Measurements from ENCODE around the gene IRF2BP2.
A peak's percentile ranks its signal among the peaks of the same experiment; 100 is the strongest.

Gene IRF2BP2

DNA sequence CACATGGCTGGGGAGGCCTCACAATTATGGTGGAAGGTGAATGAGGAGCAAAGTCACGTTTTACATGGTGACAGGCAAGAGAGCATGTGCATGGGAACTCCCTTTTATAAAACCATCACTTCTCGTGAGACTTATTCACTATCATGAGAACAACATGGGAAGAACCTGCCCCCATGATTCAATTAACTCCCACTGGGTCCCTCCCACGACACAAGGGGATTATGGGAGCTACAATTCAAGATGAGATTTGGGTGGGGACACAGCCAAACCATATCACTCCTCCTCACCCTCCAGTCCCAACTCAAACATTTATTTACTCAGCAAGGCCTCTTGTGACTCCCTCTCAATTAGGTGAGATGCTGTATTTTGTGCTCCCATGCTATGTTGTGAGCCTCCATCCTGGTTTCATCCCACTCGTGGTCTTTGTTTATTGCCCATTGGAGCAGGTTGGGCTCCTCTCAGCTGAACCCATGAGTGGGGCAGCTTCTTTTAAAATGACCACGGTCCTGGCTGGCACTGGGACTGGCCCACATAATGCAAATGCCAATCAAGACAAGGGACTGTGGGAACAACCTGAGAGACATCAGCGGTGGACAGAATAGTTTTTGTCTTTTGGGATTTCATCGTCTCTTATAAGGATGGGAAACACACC, 28.8 kb downstream of the IRF2BP2 start:
- no peak for DNase-seq

DNA sequence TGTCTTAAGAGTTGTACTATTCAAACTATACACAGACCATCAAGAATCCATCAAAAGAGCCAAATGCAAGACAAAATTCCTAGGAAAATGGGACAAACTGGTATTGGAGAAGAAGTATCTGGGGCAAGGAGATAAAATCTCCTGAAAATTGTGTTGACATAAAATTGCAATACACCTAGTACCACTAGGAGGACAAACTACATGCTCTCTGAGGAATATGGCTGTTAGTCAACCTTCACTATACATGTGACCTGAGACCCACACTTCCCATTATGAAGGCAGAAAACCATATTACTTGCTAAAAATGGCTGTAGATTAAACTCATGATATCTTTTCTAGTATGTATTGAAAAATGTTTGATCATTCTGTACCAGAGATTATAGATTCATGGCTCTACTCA, 30.0 kb downstream of the IRF2BP2 start:
- DNase-seq = peak; percentile 71 to 79

DNA sequence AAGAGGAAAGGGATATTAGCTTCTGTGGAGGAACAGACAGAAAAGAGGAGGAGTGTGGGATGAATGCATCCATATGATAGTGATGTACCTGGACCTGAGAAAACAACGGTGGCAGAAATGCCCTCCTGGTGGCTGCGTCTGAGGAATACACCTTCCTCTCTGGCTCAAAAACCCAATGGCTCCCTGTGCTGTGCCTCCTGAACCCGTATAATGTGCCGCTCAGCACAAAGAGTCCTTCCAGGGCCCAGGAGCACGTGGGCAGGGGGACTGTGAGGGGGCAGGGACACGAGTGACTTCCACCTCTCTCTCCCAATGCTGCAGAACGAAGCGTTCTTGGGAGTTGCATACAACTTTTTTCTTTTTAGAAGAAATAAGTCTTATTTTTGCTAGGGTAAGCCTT, 31.2 kb downstream of the IRF2BP2 start:
- DNase-seq = no peak

DNA sequence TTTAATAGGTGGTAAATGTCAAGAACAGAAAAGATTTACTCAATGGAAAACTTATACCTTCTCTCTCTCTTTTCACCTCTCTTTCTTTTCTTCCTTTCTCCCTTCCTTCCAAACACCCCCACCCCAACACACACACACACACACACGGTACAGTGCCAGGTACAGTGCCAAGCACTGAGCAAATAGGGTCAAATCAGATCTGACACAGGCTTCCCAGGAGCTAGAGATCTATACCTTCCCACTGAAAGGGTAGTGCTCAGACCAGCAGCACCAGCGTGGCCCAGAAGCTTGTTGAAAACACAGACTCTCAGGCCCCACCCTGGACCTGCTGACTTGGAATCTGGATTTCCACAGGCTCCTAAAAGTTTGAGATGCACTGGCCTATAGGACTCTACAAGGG, 31.9 kb downstream of the IRF2BP2 start:
- no peak for DNase-seq

DNA sequence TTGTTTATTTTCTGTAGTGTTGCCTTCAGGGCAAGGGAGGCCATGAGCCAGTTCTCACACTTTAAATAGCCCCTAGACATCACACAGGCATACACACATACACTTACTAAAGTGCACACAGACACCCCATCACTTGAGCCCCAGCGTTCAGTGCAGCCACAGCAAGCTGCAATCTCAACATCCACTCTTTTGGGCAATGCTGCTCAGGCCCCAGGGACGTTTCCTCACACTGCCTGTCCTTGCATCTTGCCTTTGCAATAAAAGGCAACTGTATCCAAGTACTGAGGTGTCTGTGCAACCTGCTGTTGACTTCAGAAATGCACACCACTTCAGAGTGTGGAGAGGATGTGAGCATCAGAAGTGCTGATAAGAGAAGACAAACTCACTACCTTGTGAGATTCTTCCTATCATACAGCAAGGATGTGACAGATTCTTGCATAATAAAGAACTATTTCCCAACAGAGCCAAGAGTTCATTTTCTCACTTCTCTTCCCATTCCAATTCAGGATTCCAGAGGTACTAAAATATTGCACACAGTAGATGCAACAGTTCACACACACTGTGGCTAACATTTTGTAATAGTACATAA, 36.2 kb downstream of the IRF2BP2 start:
- DNase-seq = peak; percentile 9 to 23

DNA sequence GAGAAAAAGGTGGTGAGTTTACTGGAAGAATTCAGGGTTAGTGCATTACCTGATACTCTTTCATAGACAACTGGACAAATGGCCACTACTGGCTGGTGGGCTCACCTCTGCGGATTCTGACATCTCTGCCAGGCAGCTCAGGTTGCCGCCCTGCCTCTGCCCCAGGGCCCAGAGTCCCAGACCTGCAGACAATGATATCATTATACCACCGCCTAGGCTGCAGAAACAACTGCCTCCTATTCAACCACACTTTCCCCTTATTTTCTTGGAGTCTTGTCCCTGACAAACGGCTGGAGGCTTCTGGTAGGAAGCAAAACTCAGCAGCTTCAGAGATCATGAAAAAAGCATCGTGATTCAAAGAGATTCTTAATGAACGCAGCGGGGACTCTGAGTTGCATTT, 37.0 kb downstream of the IRF2BP2 start:
- no peak for DNase-seq

DNA sequence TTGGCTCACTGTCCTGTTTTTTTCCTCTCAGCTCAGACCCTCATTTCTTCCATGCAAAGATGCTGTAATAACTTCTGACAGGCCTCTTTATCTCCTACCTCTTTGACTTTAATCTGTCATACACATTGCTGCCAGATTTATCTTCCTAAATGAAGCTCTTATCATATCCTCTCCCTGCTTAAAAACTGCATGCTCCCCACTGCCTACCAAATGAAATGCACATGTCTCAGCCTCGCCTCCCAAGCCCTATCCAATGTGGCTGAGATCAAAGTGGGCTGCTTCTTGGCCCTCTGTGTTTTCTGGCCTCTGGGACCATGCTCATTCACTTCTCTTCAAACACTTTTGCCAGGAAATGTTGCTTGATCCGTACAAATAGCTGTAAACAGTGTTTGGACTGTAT, 38.3 kb downstream of the IRF2BP2 start:
- no peak for DNase-seq

DNA sequence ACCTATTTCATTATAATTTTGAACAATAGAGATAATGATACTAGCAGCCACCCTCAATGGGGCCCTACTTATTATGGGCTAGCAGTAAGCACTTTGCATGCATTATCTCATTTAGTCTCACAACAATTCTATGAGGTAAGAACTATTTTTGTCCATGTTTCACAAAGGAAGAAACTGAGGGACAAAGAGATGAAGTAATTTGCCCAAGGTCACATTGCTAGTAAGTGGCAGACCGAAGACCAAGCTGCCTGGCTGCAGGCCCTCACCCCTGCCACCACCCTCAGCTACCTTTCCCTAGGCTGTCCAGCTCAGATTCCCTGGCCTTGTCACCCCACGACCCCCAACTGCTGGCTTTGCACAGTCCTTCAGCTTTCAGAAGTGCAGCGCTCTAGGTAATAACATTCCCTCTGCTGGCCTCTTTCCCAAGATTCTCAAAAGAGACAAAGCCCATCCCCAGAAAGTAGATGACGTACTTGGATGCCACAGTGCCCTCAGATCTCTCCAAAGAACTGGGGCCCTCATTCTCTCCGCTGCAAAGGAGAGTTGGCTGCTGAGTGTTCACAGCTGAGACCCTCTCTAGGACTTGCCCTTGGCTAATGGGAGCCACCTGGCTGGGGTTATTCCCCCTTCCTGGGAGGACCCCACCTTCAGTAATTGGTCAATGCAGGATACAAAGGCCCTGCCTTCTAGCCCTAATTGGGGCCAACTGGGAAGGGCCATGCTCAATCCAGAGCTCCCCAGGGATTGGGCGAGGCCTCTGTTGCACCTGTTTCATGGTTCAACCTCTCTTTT, 39.5 kb downstream of the IRF2BP2 start:
- no peak for DNase-seq

DNA sequence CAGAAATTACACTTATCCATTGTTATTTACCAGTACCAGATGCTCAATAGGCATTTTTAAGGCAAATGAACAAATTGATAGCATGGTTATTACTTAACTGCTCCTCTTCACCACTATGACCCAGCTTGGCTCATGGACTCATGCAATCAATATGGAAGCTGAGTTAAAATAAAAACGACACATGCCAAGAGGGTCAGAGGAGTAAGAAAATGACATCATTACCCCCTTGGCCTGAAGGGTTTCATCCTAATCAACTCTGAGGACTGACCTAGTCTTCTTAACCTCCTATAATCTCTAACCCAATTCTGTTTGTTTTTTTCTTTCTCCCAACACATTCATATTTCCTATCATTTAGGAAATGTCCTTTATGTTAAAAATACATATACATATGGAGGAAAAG, 41.6 kb downstream of the IRF2BP2 start:
- no peak for DNase-seq

DNA sequence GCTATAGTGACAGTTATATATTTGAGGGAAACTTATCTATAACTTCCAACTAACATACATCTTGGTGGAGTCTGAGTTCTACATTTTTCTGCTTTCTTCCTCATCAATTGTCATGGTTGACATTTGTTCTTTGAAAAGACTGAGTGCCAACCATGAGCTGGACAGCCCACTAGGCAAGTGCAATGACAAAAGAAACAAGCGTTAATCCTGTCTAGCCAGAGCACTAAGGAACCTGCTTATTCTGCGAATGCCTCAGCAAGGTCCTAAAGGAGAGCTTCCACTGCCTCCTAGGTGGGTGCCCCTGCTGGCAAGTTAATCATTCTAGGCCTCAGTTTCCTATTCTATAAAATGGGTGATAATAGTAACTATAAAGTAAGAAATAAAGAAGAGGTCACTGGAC, 44.8 kb downstream of the IRF2BP2 start:
- no peak for DNase-seq

DNA sequence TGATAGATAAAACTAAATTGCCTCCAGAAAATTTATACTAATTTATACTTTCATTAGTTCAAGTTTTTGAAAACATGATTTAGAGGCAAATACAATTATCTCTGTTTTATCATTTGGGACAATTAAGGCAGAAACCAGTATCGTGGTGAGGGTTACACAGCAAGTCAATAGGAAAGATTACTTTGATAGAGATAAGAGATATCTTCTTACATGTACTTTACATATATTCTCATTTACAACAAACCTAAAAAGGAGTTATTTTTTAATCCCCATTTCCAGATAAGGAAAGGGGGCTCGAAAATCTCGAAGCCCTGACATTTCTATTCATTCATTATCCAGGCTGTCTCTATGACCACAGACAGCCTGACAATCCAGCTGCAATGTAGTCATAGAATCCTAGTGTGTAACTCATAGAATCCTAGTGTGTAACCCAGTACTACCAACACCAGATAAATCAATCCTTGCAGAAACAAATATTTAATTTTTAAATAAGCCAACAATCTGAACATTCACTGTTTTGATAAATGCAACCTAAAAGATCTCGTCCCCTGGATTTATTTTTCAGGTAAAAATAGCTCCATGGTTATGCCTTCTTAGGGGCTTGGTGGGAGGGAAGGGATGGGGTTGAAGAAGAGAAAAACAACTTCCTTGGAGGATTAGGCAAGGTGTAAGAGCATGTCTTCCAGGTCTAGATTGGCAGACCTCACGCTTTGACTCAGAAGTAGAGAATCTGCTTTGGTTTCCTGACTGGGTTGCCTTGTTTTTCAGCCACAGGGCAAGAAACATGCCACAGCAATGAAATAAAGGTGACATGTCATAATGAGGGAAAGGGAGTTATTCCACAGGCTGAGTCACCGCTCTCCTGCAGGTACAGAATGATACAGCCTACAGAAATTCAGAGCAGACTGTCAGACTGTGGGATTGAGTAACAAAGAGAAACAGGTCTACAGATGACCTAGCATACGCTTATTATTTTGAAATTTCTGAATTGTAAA, 45.6 kb downstream of the IRF2BP2 start:
- no peak for DNase-seq

DNA sequence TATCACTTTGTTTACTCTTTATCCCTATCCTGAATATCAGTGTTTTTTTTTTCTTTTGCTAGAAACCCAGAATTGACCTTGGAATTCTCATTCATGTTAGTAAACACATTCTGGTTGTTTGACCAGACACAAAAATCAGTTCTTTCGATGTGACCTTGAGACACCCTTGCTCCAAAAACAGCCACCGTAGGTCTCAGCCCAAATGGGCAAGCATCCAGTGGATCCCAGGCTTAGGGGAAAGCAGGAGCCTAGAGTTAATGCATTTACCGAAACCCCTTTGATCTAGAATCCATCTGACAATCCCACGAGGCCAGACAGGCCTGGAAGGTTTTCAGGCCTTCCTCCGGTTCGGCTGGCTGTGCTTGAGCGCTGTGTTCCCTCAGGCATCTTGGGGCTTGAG, 47.6 kb downstream of the IRF2BP2 start:
- DNase-seq = no peak

DNA sequence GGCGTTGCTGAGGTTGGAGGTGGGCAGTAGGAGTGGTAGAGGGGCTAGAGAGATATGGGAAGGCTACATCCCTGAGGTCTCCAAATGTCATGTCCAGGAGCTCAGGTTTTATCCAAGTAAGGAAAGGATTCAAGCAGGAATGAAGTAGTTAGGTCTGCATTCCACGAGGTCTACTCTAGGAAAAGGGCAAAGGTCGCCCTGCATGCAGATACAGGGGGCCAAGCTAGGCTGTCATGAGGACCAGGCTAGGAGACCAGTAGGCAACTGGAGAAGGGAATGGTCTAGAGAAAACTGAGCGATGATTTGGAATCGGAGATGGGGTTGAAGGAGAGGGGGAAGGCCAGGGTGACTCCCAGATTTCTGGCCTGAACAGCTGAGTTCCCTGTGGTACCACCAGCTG, 48.7 kb downstream of the IRF2BP2 start:
- no peak for DNase-seq

DNA sequence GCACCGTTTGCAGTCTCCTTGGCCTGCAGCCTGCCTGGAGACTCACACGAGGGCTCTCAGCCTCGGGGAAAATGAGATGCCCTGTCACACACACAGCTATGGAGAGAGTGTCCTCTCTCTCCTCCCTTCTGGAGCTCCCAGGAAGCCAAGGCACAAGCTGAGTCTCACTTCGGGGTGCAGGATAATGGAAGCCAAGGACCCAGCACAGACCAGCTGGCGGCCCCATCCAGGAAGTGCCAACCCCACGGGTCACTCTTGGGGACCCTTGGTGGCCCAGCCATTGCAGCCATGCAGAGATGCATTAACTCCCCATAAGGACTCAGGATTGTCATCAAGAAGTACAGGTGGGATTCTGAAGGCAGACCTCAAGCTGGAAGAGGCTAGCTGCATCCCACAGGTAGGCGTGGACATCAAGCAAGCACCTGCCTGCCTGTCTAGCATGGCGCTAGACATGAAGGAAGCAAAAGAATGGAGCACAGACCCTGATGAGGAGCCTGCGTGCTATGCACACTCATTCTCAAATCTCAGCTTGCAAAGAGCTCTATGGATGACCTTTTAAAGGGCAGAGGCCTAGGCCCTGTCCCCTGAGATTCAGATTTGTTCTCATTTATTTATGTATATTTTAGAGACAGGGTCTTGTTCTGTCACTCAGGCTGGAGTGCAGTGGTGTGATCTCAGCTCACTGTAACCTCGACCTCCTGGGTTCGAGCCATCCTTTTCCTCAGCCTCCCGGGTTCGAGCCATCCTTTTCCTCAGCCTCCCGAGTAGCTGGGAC, 49.9 kb downstream of the IRF2BP2 start:
- no peak for DNase-seq

DNA sequence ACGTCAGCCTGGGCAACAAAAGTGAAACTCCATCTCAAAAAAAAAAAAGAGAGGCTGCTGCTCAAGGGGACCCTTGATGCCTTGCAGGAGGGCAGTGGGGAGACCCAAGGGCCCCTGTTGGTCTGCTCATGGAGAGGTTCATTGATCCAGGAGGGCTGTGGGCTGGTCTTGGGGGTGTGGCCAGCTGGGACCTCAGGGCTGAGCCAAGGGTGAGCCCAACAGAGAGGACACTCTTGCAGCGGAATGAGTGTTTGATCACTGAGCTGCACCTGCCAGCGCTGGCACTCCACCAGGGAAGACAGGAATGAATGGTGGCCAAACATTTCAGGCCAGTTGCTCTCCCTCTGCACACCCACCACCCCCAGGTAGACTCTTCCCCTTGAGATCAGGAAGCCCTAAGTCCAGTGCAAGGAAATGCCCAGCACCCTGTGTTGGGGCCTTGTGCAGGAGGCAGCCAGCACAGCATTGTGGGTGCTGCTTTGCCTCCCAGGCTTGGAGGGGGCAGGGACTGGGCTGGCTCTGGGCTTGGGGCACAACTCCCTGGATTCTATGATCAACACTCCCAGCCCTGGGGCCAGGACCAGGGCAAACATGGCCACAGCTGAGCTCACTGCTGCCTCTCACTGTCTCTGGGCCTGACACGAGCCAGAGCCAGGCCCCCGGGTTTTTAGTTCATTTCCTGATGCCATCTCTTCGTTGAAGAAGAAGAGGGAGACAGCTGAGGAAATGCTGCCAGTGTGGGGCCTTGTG, 50.7 kb downstream of the IRF2BP2 start:
- no peak for DNase-seq

DNA sequence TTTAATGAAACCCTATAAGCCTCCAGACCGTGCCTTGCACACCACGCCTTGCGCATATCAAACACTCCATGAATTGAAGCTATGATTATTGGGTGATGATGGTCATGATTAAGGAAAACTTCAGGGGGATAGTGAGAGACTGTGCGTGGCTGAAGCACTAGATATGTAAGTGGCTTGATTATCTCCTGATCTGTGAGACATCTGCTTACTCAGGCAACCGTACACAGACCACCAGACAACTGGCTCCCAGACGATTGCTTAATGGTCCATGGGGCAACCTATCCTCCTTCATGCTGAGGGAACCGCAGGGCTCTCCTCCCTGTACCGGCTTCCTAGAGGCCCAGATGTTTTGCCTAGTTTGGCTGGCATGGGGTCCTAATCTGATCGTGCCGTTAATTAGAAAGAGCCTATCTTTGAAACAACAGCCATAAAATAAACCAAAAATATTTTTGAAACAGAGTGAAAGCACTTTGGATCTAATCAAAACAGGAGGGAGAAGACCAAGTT, 51.6 kb downstream of the IRF2BP2 start:
- DNase-seq = no peak

DNA sequence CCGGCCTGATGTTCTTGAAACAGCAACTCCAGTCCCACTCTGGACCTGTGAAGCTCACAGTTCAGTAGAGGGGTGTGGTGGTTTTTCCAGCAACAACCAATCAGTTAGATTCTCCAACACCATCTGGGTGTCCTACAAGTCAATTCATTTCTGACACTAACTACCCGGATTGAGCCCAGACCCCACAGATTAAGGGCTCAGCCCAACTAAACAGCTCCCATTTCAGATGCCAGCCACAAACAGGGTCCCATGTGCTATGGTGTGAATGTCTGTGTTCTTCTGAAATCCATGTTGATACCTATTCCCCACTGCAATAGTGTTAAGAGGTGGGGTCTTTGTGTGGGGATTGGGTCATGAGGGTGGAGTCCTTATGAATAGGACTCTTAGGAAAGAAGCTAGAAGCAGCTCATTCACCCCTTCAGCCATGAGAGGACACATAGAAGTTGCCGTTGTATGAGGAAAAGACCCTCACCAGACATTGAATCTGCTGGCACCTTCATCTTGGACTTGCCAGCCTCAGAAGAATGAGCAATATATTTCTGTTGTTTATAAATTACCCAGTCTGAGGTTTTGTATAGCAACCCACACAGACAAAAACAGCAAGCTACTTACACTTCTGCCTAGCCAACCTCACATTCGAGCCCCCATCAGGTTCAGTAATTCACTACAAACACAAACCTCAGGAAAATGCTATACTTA, 53.6 kb downstream of the IRF2BP2 start:
- no peak for DNase-seq

DNA sequence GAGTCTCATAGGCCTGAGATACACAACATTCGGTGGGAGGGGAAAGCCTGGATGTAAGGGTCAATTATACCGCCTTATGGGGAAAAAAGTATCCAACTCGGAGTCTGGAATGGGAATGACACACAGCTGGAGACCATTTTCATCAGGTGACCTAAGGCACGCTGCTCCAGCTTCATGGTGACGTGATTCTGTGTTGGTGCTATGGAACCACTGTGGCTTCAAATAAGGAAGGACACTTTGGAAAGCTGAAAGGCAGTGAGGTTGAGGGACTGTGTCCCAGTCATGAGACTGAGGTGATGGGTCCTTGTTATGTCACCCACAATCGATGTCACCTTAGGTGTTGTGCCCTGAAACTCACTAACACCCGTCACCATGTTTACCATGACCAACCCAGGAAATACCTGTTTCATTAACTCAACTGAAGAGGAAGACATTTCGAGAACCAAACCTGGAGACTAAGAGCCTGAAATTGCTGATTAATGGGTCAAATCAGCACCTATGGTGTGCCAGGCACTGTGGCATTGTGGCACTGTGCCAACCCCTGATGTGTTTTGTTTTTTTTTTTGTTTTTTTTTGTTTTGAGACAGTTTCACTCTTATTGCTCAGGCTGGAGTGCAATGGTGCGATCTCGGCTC, 54.5 kb downstream of the IRF2BP2 start:
- no peak for DNase-seq

DNA sequence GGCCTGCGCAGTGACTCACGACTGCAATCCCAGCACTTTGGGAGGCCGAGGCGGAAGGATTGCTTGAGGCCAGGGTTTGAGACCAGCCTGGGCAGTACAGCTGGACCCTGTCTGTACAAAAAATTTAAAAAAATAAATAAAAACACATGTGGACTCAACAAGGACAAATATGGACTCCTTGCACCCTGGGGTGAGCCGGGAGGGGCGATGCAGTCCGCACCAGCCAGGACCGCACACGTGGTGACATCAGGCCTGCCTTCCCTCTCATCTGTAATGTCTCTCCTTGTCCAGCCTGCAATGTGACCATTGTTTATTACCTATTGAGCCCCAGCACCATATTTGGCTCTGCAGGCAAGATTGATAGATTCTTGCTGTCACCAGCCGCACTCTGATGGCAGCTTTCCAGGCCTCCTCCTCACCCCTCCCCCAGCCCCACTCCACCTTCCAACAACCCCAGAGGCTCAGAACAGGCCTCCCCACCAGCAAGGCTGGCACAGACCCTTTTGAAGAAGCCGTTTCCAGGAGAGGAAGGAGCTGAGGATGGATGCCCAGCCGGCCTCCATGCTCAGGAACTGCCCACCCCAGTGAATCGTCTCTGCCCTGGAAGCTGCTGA, 55.2 kb downstream of the IRF2BP2 start:
- DNase-seq = no peak

Measured in AML-193 (cell line).